GM12872 (cell line): ENCODE data around the gene TATDN2.

Experiments used
- TF ChIP-seq, protein P1 (sequence below): IDR thresholded peaks from 3 replicates; pipeline ENCODE4 v1.5.1; 2011; ENCODE audit warnings: low read depth, mild to moderate bottlenecking, low read length, moderate library complexity; ENCODE audit not compliant: insufficient read depth

Gene TATDN2

DNA sequence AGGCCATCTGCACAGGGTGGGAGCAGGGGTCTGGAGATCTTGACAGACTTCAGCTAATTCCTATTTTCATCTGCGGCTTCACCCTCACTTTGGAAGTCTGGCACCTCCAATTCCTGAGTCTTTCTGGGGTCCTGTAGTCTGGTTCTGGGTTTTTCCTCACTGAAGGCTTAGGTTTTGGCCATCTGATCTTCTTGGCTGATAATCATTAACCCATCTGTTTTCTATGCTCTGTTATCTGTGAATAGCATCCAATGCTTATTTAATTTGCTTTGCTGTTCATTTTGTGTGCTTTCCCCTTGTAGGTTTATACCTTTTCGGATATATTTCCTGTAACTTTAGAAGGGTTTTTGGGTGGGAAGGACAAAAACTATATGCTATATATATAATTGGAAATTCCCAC, 17.6 kb downstream of the TATDN2 start:
- TF ChIP-seq, protein P1, sequence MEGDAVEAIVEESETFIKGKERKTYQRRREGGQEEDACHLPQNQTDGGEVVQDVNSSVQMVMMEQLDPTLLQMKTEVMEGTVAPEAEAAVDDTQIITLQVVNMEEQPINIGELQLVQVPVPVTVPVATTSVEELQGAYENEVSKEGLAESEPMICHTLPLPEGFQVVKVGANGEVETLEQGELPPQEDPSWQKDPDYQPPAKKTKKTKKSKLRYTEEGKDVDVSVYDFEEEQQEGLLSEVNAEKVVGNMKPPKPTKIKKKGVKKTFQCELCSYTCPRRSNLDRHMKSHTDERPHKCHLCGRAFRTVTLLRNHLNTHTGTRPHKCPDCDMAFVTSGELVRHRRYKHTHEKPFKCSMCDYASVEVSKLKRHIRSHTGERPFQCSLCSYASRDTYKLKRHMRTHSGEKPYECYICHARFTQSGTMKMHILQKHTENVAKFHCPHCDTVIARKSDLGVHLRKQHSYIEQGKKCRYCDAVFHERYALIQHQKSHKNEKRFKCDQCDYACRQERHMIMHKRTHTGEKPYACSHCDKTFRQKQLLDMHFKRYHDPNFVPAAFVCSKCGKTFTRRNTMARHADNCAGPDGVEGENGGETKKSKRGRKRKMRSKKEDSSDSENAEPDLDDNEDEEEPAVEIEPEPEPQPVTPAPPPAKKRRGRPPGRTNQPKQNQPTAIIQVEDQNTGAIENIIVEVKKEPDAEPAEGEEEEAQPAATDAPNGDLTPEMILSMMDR, result no peak

DNA sequence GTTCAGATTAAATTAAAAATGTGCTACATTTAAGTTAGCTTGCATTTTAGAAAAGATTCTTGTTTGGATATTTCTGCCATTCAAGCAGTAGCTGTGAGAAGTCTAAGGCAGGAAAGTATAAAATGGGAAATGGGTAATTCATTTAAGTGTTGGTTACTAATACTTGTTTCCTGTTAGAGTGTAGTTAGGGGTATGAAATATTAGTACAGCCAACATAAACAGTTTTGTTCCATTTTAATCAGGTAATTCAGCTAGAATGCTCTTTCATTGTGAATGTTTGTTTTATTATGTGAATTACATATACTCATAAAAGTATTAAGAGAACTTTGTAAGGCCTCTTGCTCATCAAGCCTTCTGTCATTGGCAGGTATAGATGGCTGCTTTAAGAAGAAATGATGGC, 19.9 kb downstream of the TATDN2 start:
- TF ChIP-seq, protein P1, result no peak

DNA sequence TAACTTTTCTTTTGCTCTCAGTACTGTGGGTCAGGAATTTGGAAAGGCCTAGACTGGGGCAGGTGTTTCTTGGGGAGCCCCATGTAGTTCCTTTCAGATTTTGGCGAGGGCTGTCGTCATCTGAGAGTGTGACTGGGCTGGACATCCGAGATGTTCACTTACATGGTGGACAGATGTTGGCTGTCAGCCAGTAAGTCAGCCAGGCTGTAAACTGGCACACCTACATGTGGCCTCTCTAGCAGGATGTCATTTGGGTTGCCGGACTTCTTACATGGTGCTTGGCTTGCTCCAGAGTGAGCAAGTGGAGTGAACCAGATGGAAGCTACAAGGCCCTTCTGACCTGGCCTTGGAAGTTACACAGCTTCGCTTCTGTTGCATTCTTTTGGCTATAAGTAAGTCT, 20.7 kb downstream of the TATDN2 start:
- TF ChIP-seq, protein P1, result no peak

DNA sequence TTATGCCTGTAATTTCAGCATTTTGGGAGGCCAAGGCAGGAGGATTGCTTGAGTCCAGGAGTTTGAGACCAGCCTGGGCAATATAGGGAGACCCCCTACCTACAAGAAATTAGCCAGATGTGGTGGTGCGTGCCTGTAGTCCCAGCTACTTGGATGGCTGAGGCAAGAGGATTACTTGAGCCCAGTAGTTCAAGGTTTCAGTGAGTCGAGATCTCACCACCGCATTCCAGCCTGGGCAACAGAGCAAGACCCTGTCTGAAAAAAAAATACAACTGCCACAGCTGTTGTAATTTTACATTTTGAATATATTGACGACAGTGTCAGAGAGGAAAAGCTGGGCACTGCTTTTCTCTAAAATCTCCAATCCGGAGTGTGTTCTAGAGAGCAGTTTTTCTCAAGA, 21.2 kb downstream of the TATDN2 start:
- TF ChIP-seq, protein P1, result no peak

DNA sequence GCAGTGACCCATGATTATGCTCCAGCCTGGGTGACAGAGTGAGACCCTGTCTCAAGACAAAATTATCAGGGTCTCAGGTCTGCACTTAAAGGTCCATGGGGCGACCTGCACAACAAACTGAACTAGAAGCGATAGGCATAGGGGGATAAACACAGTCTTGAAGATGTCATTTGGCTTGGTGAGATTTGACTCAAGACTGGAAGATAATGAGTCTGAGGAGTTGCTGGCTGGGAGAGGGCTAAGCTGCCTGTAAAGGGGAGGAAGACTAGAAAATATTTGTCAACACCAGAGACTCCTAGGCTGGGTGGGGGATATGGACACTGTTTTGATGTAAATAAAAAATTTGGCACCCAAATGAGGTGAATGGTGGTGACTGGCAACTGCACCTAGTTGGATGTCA, 24.7 kb downstream of the TATDN2 start:
- TF ChIP-seq, protein P1, result no peak

DNA sequence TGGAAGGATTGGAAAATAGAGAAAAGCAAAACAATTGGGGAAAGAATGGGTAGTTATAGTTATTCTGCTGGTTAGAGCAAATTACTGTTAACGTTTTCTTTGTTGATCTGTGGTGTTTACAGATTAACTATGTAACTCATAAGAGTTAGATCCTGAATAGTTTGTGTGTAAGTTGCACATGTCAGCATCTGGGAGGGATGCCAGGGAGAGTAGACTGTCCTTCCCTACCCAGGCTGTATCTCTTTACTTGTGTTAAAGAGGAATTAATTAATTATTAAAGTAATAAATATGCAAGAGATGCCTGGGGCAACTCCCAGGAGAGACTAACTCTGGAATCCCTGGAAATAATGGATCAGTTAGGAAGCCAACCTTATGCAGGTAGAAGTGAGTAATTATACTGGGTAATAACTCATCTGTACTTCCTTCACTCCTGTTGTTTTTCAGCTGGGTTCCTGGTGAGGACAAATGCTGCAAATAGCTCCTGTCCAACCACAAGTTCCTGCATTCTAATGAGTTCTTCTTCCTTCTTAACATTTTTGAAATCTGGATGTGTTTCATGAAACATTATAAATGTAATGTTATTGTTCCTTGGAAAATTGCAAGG, 25.5 kb downstream of the TATDN2 start:
- TF ChIP-seq, protein P1, result no peak

DNA sequence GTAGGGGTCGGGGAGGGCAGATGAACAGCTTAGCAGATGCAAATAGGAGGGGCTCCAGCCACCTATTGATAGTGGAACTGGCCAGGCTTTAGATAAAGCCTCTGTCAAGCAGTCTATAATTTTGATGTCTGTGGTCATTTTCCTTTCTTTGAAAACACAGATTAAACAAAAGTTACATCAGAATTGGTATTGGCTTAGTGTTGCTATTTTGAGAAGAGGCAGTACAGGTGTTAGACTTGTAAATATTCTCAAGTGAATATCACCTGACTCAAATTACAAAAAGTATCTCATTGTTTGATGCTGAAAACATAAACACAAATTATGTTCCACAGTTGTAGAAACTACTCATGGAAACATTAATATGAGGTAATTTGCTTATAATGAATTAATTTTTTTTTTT, 26.3 kb downstream of the TATDN2 start:
- TF ChIP-seq, protein P1, result no peak
